ENCODE data around the gene GET3.
"Not testable (repeated sequence)": the region's sequence is repeated elsewhere in the genome, so short reads cannot be mapped to it uniquely, and the experiment has no call there.

GET3 gene

DNA sequence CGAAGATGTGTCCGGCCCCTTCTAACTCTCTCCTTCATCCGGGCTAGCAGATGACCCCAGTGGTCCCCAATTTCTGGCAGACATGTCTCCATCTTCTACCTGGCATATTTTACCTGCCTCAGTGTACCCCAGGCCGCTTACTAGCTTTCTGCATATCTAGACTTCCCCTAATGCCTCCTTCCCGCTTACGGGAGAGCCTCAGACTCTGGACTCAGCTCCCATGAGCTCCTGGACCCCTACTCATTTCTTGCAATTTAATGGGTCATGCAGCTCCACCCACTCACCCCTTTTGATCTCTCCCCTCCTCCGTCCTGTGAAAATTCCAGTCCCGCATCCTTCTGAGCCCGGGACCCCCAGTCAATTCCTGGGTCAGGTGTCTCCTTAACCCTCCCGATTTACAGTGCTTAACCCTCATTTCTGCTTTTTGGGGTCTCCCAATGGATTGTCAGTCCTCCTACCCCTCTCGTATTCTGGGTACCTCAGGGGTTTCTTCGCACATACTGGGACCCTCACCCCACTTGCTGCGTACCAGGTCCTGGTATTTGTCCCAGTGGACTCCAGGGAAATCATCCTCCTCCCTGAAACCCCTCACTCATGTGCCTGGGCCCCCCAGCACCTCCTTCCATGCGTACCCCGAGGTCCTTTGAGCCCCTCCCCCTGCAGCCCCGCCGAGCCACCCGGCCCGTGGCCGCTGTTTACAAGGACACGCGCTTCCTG is 53.5 kb downstream of the GET3 start:
- DNase-seq (ENCODE audit: low read depth in 1 of 2, low spot score in 1 of 2), result no peak

GRCh38 chr19:12791345-12792050 is 54.2 kb downstream of the GET3 start, which contains the start of gene JUNB:
Gene JUNB, plus strand, starts transcription at chr19:12791486. Its CDS starts 286 bp downstream, at chr19:12791772.
- DNase-seq (ENCODE audit: low read depth in 1 of 2, low spot score in 1 of 2), result peak; percentile 93 to 95

- peak in 1 of 2 donors; percentile 64 for DNase-seq (ENCODE audit: low read depth in 1 of 2, low spot score in 1 of 2)
Measured at GRCh38 chr19:12792051-12792852, 55.0 kb downstream of the GET3 start.

DNA sequence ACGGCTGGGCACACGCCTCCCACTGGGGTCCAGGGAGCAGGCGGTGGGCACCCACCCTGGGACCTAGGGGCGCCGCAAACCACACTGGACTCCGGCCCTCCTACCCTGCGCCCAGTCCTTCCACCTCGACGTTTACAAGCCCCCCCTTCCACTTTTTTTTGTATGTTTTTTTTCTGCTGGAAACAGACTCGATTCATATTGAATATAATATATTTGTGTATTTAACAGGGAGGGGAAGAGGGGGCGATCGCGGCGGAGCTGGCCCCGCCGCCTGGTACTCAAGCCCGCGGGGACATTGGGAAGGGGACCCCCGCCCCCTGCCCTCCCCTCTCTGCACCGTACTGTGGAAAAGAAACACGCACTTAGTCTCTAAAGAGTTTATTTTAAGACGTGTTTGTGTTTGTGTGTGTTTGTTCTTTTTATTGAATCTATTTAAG is 55.6 kb downstream of the GET3 start:
- no peak for DNase-seq (ENCODE audit: low read depth in 1 of 2, low spot score in 1 of 2)

- peak; percentile 86 to 89 for DNase-seq (ENCODE audit: low read depth in 1 of 2, low spot score in 1 of 2)
Measured at GRCh38 chr19:12793290-12794195, 56.2 kb downstream of the GET3 start.

DNA sequence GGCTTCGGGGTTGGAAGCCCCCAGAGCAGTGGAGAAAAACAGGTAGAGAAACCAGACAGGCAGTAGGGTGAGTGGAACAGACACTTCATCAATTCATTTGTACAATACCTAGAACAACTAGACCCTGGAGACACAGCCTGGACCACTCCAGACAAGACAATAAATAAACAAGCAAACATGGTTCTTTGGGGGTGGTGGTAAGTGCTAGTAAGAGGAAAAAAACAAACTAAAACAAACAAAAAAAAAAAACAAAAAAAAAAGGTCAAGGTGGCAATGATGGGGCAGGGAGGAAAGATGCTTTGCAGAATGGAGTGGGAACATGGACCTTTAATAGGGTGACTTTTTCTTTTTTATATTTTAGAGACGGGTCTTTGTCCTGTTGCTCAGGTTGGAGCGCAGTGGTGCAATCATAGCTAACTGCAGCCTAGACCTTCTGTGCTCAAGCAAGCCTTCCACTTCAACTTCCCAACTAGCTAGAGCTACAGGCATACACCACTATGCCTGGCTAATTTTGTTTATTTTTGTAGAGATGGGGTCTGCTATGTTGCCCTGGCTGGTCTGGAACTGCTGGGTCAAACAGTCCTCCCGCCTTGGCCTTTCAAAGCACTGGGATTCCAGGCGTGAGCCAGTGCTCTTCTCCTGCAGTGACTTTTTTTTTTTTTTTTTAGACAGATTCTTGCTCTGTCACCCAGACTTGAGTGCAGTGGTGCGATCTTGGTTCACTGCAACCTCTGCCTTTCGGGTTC is 57.1 kb downstream of the GET3 start:
- DNase-seq (ENCODE audit: low read depth in 1 of 2, low spot score in 1 of 2), result no peak

- no peak for DNase-seq (ENCODE audit: low read depth in 1 of 2, low spot score in 1 of 2)
Measured at GRCh38 chr19:12794971-12795381, 57.7 kb downstream of the GET3 start.

- peak in 1 of 2 donors; percentile 73 for DNase-seq (ENCODE audit: low read depth in 1 of 2, low spot score in 1 of 2)
Measured at GRCh38 chr19:12796146-12797071, 59.1 kb downstream of the GET3 start.

DNA sequence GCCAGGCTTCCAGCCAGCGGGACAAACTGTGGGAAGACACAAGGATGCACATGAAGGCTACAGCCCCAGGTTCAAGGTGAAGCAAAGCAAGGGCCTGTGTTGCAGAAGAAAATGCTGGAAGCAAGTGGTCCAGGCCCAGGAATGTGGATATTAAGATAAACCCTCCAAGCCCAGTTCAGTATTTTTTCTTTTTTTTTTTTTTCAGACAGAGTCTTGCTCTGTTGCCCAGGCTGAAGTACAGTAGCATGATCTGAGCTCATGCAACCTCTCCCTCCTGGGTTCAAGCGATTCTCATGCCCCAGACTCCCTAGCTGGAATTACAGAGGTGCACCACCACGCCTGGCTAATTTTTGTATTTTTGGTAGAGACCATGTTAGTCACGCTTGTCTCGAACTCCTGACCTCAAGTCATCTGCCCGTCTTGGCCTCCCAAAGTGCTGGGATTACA is 59.9 kb downstream of the GET3 start:
- no peak for DNase-seq (ENCODE audit: low read depth in 1 of 2, low spot score in 1 of 2)

- not testable (repeated sequence) for DNase-seq (ENCODE audit: low read depth in 1 of 2, low spot score in 1 of 2)
Measured at GRCh38 chr19:12797607-12798006, 60.3 kb downstream of the GET3 start.

Data from activated CD4-positive, alpha-beta T cell treated with anti-CD3 and anti-CD28 coated beads, Interleukin-2, amount 50 U/mL, for 24 hours (primary cell).